Right lobe of liver (tissue), 4 donors: ENCODE measurements around the gene DDI2.

Experiments used
- POLR2A ChIP-seq: fragments of 450-650 bp; IDR thresholded peaks from one replicate; pipeline ENCODE4 v1.6.1; 2017; ENCODE audit warnings: antibody characterized with exemption, mild to moderate bottlenecking
- TF ChIP-seq, protein P1 (sequence below), 4 donors: fragments of 200-600 bp in 3 of 4; fragments of 450-650 bp in 1 of 4; IDR thresholded peaks; one replicate each; pipeline versions ENCODE4 v1.5.1 to v1.8.0; 2016 to 2022; ENCODE audit warnings: antibody characterized with exemption in 4 of 4, mild to moderate bottlenecking in 2 of 4
- donor health status: DM: no; HTN: no; CAD: no.
- donor health status: DM: no; HTN: no; CAD: no.
- donor health status: DM: no; HTN: yes; CAD: no.

DNA sequence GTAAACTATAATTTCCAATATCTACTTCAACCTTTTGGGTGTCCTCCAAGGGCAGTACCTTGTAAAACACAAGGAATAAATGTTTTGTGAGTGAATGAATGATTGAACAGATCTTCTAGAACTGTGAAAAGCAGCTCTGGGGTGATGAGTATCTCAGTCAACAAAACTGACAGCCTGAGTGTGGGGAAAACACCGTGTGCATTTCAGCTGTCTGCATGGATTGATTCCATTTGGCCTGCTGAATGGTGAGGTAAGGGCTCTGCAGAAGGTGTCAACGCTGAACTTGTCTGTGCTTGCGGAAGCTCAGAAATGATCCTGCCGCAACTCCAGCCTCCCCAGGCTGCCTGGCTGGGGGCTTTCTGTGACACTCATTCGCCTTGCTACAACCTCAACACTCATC lies 25.0 kb upstream of the DDI2 start:
- TF ChIP-seq, protein P1, sequence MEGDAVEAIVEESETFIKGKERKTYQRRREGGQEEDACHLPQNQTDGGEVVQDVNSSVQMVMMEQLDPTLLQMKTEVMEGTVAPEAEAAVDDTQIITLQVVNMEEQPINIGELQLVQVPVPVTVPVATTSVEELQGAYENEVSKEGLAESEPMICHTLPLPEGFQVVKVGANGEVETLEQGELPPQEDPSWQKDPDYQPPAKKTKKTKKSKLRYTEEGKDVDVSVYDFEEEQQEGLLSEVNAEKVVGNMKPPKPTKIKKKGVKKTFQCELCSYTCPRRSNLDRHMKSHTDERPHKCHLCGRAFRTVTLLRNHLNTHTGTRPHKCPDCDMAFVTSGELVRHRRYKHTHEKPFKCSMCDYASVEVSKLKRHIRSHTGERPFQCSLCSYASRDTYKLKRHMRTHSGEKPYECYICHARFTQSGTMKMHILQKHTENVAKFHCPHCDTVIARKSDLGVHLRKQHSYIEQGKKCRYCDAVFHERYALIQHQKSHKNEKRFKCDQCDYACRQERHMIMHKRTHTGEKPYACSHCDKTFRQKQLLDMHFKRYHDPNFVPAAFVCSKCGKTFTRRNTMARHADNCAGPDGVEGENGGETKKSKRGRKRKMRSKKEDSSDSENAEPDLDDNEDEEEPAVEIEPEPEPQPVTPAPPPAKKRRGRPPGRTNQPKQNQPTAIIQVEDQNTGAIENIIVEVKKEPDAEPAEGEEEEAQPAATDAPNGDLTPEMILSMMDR (IDR thresholded peaks at IDR 0.05), result no peak
- no peak for TF ChIP-seq POLR2A
